SK-N-SH treated with all-trans-retinoic acid at 6 μM for 48 hours (cell line): Measurements from ENCODE around the gene TMOD4.
"Not testable (repeated sequence)": the region's sequence is repeated elsewhere in the genome, so short reads cannot be mapped to it uniquely, and the experiment has no call there.

Experiments
- ATAC-seq: fragments of 200-7000 bp; cut with Tn5 transposase; 3 replicates; pipeline ENCODE4 v1.9.1; 2020; ENCODE audit warnings: mild to moderate bottlenecking, moderate library complexity
- ARNTL ChIP-seq: fragments of 450-650 bp; formaldehyde crosslinking; IDR thresholded peaks from 2 replicates; pipeline ENCODE4 v1.5.0; 2020; ENCODE audit warnings: low read depth, mild to moderate bottlenecking, moderate library complexity, borderline replicate concordance
- BACH2 ChIP-seq: fragments of 250-450 bp; sonication (Bioruptor Pico); IDR thresholded peaks from 2 replicates; pipeline ENCODE4 v1.9.0; 2021; ENCODE audit warnings: mild to moderate bottlenecking, borderline replicate concordance
- CREB5 ChIP-seq: fragments of 250-450 bp; sonication (Bioruptor Pico); IDR thresholded peaks from 2 replicates; pipeline ENCODE4 v1.5.1; 2020; ENCODE audit warnings: low read depth, mild to moderate bottlenecking, moderate library complexity
- CSRNP3 ChIP-seq: fragments of 250-450 bp; sonication (Bioruptor Pico); IDR thresholded peaks from 2 replicates; pipeline ENCODE4 v1.5.1; 2021; ENCODE audit warnings: mild to moderate bottlenecking, moderate library complexity
- GLIS3 ChIP-seq: fragments of 250-450 bp; sonication (Bioruptor Pico); IDR thresholded peaks from 2 replicates; pipeline ENCODE4 v1.5.0; 2020; ENCODE audit warnings: mild to moderate bottlenecking, moderate library complexity
- OSR1 ChIP-seq: fragments of 250-450 bp; sonication (Bioruptor Pico); IDR thresholded peaks from 2 replicates; pipeline ENCODE4 v1.8.0; 2022; ENCODE audit warnings: moderate library complexity, mild to moderate bottlenecking, inconsistent platforms
- PATZ1 ChIP-seq: fragments of 250-450 bp; sonication (Bioruptor Pico); IDR thresholded peaks from 2 replicates; pipeline ENCODE4 v1.8.0; 2020; ENCODE audit warnings: mild to moderate bottlenecking, moderate library complexity, borderline replicate concordance
- POU6F1 ChIP-seq: fragments of 250-450 bp; sonication (Bioruptor Pico); IDR thresholded peaks from 2 replicates; pipeline ENCODE4 v1.8.0; 2021; ENCODE audit warnings: low read depth, mild to moderate bottlenecking, moderate library complexity, borderline replicate concordance
- PPARA ChIP-seq: fragments of 250-450 bp; sonication (Bioruptor Pico); IDR thresholded peaks from 2 replicates; pipeline ENCODE4 v1.5.0; 2020; ENCODE audit warnings: mild to moderate bottlenecking, borderline replicate concordance
- RARB ChIP-seq: fragments of 250-450 bp; sonication (Bioruptor Pico); IDR thresholded peaks from 2 replicates; pipeline ENCODE4 v1.8.0; 2021; ENCODE audit warnings: mild to moderate bottlenecking, moderate library complexity
- SNAI2 ChIP-seq: fragments of 250-450 bp; sonication (Bioruptor Pico); IDR thresholded peaks from 2 replicates; pipeline ENCODE4 v1.5.0; 2020; ENCODE audit warnings: mild to moderate bottlenecking, moderate library complexity
- TOX ChIP-seq: fragments of 250-450 bp; sonication (Bioruptor Pico); IDR thresholded peaks from 2 replicates; pipeline ENCODE4 v1.8.0; 2021; ENCODE audit warnings: mild to moderate bottlenecking, moderate library complexity, borderline replicate concordance
- TSHZ2 ChIP-seq: fragments of 250-450 bp; sonication (Bioruptor Pico); IDR thresholded peaks from 2 replicates; pipeline ENCODE4 v1.5.0; 2020; ENCODE audit warnings: mild to moderate bottlenecking, moderate library complexity
- ZC3H10 ChIP-seq: fragments of 250-450 bp; sonication (Bioruptor Pico); IDR thresholded peaks from 2 replicates; pipeline ENCODE4 v1.5.1; 2021; ENCODE audit warnings: mild to moderate bottlenecking, moderate library complexity
- ZFP3 ChIP-seq: fragments of 250-450 bp; sonication (Bioruptor Pico); IDR thresholded peaks from 2 replicates; pipeline ENCODE4 v1.5.0; 2020; ENCODE audit warnings: mild to moderate bottlenecking, moderate library complexity
- ZFP30 ChIP-seq: fragments of 450-650 bp; formaldehyde crosslinking; IDR thresholded peaks from 2 replicates; pipeline ENCODE4 v1.5.0; 2022; ENCODE audit warnings: mild to moderate bottlenecking, moderate library complexity
- ZNF70 ChIP-seq: fragments of 450-650 bp; formaldehyde crosslinking; IDR thresholded peaks from 2 replicates; pipeline ENCODE4 v1.5.0; 2020; ENCODE audit warnings: mild to moderate bottlenecking, moderate library complexity
- ZNF8 ChIP-seq: fragments of 450-650 bp; formaldehyde crosslinking; IDR thresholded peaks from 2 replicates; pipeline ENCODE4 v1.5.0; 2020; ENCODE audit warnings: mild to moderate bottlenecking, moderate library complexity

TMOD4 gene

GRCh38 chr1:151192047-151192446 lies 16.3 kb upstream of the TMOD4 start:
- ATAC-seq: no peak
- TF ChIP-seq OSR1 (CRISPR knock-in tag) (no peak), CSRNP3 (CRISPR knock-in tag) (no peak), RARB (no peak), ZC3H10 (CRISPR knock-in tag) (no peak), ZNF70 (CRISPR knock-in tag) (no peak), PPARA (CRISPR knock-in tag) (no peak), SNAI2 (CRISPR knock-in tag) (no peak), ZNF8 (no peak), POU6F1 (no peak), CREB5 (no peak), ZFP3 (CRISPR knock-in tag) (no peak), TOX (CRISPR knock-in tag) (no peak), BACH2 (no peak), GLIS3 (CRISPR knock-in tag) (no peak), TSHZ2 (CRISPR knock-in tag) (no peak)
- TF ChIP-seq, all 23 proteins: peak for 0

- peak; percentile 94 for ATAC-seq
- TF ChIP-seq ZFP3 (CRISPR knock-in tag) (0 out of 2 replicates have a peak, but pooled peaks have one; percentile 35), ZNF8 (no peak), ARNTL (CRISPR knock-in tag) (no peak), ZC3H10 (CRISPR knock-in tag) (peak; percentile 46; the same call in 1 of the 2 replicates)
Observed at GRCh38 chr1:151189637-151190445, 14.1 kb upstream of the TMOD4 start, which contains the start of gene VPS72. TSS of gene VPS72 (minus strand) at chr1:151190197. CDS start at chr1:151190121, 76 bp downstream.

GRCh38 chr1:151188667-151189066 lies 12.9 kb upstream of the TMOD4 start:
- ATAC-seq: not testable (repeated sequence)

- TF ChIP-seq ARNTL (CRISPR knock-in tag): no peak
- TF ChIP-seq CSRNP3 (CRISPR knock-in tag): no peak
- no peak for TF ChIP-seq ZNF8
- ATAC-seq: no peak
Observed at GRCh38 chr1:151187205-151187604, 11.4 kb upstream of the TMOD4 start.

GRCh38 chr1:151184211-151184610 lies 8.4 kb upstream of the TMOD4 start:
- ATAC-seq: no peak
- TF ChIP-seq BACH2 (no peak), GLIS3 (CRISPR knock-in tag) (no peak), ZNF70 (CRISPR knock-in tag) (no peak), CSRNP3 (CRISPR knock-in tag) (no peak), ZFP30 (no peak), PATZ1 (CRISPR knock-in tag) (no peak), ZNF8 (no peak), POU6F1 (no peak), TOX (CRISPR knock-in tag) (no peak)
